Glutamatergic neuron (in vitro differentiated cells): ENCODE measurements around the gene CD14. TPM values are rescaled to one million over a fixed set of nuclear protein-coding genes. Genes with fewer than 3 reads are reported as not detected.
"Not testable (repeated sequence)": the region's sequence is repeated elsewhere in the genome, so short reads cannot be mapped to it uniquely, and the experiment has no call there.

Source experiments
- DNase-seq: peaks from one replicate; pipeline ENCODE4 v3.0.0; 2022
- H3K27ac Mint-ChIP-seq: one replicate; pipeline ENCODE4 v1.8.0; 2020; ENCODE audit warnings: mild to moderate bottlenecking, mixed read lengths, inconsistent platforms; ENCODE audit not compliant: unreplicated experiment
- H3K27me3 Mint-ChIP-seq: one replicate; pipeline ENCODE4 v1.8.0; 2020; ENCODE audit warnings: mild to moderate bottlenecking, moderate library complexity, mixed read lengths, inconsistent platforms; ENCODE audit not compliant: unreplicated experiment
- H3K36me3 Mint-ChIP-seq: one replicate; pipeline ENCODE4 v1.8.0; 2020; ENCODE audit warnings: mild to moderate bottlenecking, mixed read lengths, inconsistent platforms; ENCODE audit not compliant: unreplicated experiment
- H3K4me1 Mint-ChIP-seq: one replicate; pipeline ENCODE4 v1.8.0; 2020; ENCODE audit warnings: mild to moderate bottlenecking, low read depth, mixed read lengths, inconsistent platforms; ENCODE audit not compliant: unreplicated experiment
- H3K4me3 Mint-ChIP-seq: one replicate; pipeline ENCODE4 v1.8.0; 2020; ENCODE audit warnings: mild to moderate bottlenecking, mixed read lengths, inconsistent platforms; ENCODE audit not compliant: unreplicated experiment
- H3K9me3 Mint-ChIP-seq: one replicate; pipeline ENCODE4 v1.8.0; 2020; ENCODE audit warnings: mild to moderate bottlenecking, moderate library complexity, mixed read lengths, inconsistent platforms; ENCODE audit not compliant: unreplicated experiment
- total RNA-seq: library from RNA; stranded (reverse); fragmentation: NEBNext Ultra II Directional; extraction: Animal tissue kit (Norgen Biotek cat#: 25700); gene quantifications from one replicate; pipeline ENCODE4 v1.2.1, GENCODE V29; 2021; ENCODE audit not compliant: unreplicated experiment
- TF ChIP-seq, protein P1 (sequence below): fragments of 200-600 bp; sonication (generic); IDR thresholded peaks from one replicate; pipeline ENCODE4 v1.5.0; 2021; ENCODE audit not compliant: partially characterized antibody, unreplicated experiment

The CD14 gene
- total RNA-seq, 1 donor from 2014 or later, result 0.64 TPM

GRCh38 chr5:140628711-140629110 is 4.3 kb downstream of the CD14 start:
- TF ChIP-seq, protein P1, sequence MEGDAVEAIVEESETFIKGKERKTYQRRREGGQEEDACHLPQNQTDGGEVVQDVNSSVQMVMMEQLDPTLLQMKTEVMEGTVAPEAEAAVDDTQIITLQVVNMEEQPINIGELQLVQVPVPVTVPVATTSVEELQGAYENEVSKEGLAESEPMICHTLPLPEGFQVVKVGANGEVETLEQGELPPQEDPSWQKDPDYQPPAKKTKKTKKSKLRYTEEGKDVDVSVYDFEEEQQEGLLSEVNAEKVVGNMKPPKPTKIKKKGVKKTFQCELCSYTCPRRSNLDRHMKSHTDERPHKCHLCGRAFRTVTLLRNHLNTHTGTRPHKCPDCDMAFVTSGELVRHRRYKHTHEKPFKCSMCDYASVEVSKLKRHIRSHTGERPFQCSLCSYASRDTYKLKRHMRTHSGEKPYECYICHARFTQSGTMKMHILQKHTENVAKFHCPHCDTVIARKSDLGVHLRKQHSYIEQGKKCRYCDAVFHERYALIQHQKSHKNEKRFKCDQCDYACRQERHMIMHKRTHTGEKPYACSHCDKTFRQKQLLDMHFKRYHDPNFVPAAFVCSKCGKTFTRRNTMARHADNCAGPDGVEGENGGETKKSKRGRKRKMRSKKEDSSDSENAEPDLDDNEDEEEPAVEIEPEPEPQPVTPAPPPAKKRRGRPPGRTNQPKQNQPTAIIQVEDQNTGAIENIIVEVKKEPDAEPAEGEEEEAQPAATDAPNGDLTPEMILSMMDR, result no peak

DNA sequence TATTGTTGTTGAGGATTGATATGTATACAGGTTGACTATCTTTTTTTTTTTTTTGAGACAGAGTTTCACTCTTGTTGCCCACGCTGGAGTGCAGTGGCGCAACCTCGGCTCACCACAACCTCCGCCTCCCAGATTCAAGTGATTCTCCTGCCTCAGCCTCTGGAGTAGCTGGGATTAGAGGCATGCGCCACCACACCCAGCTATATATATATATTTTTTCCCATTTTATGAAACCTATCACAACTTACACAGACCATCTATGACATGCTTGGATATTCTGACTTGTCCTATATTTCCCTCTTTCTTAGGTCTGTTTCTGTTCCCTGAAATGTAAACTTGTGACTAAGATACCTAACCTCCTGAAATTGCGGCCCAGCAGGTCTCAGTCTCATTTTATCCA is 5.0 kb downstream of the CD14 start:
- DNase-seq, result no peak
- Mint-ChIP-seq H3K27ac (no peak overlapping the region), H3K4me3 (no peak overlapping the region), H3K4me1 (no peaks in the 10 kb centered on the region), H3K9me3 (peaks cover 10% of the 10 kb centered on the region), H3K36me3 (peaks cover 14% of the 10 kb centered on the region), H3K27me3 (peaks cover 4% of the 10 kb centered on the region)
- TF ChIP-seq, protein P1, result no peak

More at GRCh38 chr5:140628711-140629110, 4.3 kb downstream of the CD14 start:
- H3K27ac Mint-ChIP-seq, result no peak overlapping the region
- H3K4me3 Mint-ChIP-seq, result no peak overlapping the region
- no peak for DNase-seq
- peaks cover 10% of the 10 kb centered on the region for H3K9me3 Mint-ChIP-seq
- H3K27me3 Mint-ChIP-seq, result peaks cover 8% of the 10 kb centered on the region
- no peaks in the 10 kb centered on the region for H3K4me1 Mint-ChIP-seq
- H3K36me3 Mint-ChIP-seq, result peaks cover 14% of the 10 kb centered on the region

DNA sequence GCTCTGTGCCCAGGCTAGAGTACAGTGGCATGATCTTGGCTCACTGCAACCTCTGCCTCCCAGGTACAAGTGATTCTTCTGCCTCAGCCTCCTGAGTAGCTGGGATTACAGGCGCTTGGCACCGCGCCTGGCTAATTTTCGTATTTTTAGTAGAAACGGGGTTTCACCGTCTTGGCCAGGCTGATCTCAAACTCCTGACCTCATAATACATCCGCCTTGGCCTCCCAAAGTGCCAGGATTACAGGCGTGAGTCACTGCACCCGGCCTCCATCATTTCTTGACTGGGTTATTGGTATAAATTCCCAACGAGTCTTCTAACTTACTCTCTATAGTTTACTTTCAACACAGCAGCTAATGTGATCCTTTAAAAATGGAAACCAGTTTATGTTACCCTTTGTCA is 8.1 kb downstream of the CD14 start:
- H3K4me1 Mint-ChIP-seq, H3K27me3 Mint-ChIP-seq, H3K27ac Mint-ChIP-seq, H3K9me3 Mint-ChIP-seq, DNase-seq, H3K4me3 Mint-ChIP-seq: not testable (repeated sequence)
- H3K36me3 Mint-ChIP-seq, result peaks cover 10% of the 10 kb centered on the region

DNA sequence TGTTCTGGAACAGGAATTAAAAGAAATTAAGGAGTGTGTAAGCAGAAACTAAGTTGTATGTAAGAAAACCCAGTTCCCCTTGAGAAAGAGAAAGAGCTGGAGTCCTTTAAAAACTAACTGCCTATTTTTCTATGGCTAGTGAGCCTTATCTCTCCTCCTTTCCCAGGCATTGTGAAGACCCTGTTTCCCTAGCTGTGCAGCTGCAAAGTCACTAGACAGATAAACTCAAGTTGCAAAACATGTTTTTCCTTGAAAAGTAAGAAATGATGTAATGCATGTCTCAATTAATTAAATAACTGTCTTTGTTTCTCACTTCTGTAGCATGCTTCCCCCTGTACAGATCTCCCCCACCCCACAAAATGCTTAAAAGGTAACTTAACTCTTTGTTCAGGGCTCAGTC is 9.9 kb downstream of the CD14 start:
- not testable (repeated sequence) for H3K9me3 Mint-ChIP-seq, H3K27me3 Mint-ChIP-seq, H3K27ac Mint-ChIP-seq, H3K4me3 Mint-ChIP-seq, DNase-seq, H3K4me1 Mint-ChIP-seq, H3K36me3 Mint-ChIP-seq

- Mint-ChIP-seq H3K27ac (no peak overlapping the region), H3K9me3 (peaks cover 2% of the 10 kb centered on the region), H3K4me1 (no peaks in the 10 kb centered on the region), H3K27me3 (peaks cover 6% of the 10 kb centered on the region), H3K4me3 (no peak overlapping the region), H3K36me3 (peaks cover 6% of the 10 kb centered on the region)
- TF ChIP-seq, protein P1, result no peak
- DNase-seq, result no peak
These were observed 10.7 kb downstream of the CD14 start for GRCh38 chr5:140622301-140622700.

DNA sequence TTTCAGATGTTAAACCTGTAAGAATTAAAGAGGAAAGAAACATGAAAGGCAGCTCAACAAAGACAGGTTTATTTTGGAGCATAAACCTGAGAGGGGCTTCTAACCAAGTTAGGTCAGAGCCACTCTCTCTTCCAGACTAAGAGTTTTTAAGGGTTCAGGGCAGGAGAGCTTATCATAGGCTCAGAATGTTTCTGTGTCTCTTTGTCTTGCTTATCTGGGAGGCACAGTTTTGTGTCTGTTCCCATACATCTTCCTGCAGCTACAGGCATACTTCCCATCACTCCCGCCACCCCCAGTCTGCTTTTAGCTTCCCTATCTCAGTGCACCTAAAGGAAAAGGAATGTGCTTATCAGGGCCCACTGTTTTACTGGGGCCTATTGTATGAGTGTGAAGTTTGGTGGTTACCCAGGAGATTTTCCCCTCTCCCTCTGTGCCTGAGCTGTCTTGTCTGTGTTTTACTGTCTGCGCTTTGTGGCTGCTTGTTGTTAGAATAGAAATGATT is 21.9 kb downstream of the CD14 start:
- no peak for DNase-seq
- H3K4me3 Mint-ChIP-seq, result no peak overlapping the region
- H3K27ac Mint-ChIP-seq, result no peak overlapping the region
- H3K4me1 Mint-ChIP-seq, result no peaks in the 10 kb centered on the region
- peaks cover 1% of the 10 kb centered on the region for H3K9me3 Mint-ChIP-seq
- TF ChIP-seq, protein P1, result no peak
- H3K36me3 Mint-ChIP-seq, result peaks cover 11% of the 10 kb centered on the region
- H3K27me3 Mint-ChIP-seq, result peaks cover 4% of the 10 kb centered on the region
